ENCODE measurements around the gene ANKRD17.
A peak's percentile ranks its signal among the peaks of the same experiment; 100 is the strongest.
"Not testable (repeated sequence)": the region's sequence is repeated elsewhere in the genome, so short reads cannot be mapped to it uniquely, and the experiment has no call there.

The ANKRD17 gene

DNA sequence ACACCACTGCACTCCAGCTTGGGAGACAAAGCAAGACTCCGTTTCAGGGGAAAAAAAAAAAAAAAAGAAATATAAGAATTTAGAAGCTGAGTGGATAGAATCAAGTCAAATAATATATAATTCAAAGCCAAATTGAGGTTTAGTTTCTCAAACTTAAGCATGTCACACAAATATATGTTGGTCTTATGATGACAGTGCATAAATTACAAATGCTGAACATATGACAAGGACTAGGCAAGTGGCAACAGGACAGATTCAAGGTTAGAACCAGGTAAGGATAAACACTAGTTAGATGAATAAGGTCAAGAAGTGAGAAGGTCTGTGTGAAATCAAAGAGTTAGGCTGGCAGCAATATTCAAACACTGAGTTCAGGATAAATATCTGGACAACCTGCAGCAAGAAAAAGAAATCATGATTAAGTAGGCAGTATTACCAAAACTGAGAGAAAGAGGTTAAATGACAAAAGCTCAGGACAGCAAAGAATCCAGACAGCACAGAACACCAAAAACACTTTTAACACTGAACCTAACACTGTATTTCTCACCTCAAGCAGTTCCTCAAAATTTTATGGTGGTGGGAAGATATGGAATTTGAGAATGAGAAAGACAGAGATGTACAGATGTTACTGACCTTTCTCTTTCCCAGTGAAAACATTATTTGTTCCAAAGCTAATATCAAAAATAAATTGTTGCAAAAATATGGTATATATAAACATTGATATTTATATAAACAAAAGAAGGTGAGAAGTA is 45.4 kb downstream of the ANKRD17 start:
- H3K4me3 ChIP-seq (ENCODE audit: low read depth, low read length), result no peak overlapping the region
- DNase-seq (ENCODE audit: low read depth), result no peak

DNA sequence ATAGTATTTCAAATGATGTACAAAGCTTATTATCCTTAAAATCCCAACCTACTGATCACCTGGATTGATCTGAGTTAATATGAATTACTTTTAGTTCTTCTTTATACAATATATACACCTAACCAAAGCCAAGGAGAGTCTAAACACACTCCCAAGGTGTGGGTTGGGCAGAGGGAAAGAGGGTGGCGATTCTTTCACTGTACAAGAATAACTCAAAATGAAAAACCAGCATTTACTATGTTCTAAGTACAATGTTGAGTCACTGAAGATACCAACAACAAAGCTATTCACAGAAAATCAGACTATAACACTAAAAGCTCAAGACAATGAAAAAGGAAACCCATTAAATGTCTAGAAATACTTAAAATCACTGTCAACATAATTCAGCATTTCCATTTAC is 46.6 kb downstream of the ANKRD17 start:
- no peak for DNase-seq (ENCODE audit: low read depth)
- no peak overlapping the region for H3K4me3 ChIP-seq (ENCODE audit: low read depth, low read length)

DNA sequence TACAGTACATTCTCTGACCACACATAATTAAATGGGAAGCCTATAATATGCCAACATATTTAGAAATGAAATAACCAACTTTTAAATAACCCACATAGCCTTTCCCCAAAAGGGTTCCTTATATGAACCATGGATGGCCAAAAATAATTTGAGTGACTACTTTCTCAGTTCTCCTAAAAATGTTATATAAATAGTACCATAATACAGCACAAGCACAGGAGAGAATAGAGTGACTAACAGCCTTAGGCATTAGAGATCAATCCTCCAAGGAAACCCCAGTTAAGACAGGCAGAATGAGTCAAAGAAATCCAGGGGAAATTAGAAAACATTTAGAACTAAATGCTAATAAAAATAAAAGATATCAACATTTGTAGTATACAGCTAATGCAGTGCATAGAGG is 50.2 kb downstream of the ANKRD17 start:
- no peak for DNase-seq (ENCODE audit: low read depth)
- no peak overlapping the region for H3K4me3 ChIP-seq (ENCODE audit: low read depth, low read length)

DNA sequence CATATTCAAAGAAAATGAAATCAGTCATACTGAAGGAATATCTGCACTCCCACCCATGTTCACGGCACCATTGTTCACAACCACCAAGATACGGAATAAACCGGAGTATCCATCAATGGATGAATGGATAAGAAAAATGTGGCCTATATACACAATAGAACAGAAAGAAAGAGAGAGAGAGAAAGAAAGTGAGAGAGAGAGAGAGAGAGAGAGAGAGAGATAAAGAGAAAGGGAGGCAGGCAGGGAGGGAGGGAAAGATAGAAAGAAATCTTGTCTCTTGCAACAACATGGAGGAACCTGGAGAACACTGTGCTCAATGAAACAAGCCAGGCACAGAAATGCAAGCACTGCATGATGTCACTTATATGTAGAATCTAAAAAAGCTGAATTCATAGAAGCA is 52.4 kb downstream of the ANKRD17 start:
- no peak overlapping the region for H3K4me3 ChIP-seq (ENCODE audit: low read depth, low read length)
- DNase-seq (ENCODE audit: low read depth), result no peak

DNA sequence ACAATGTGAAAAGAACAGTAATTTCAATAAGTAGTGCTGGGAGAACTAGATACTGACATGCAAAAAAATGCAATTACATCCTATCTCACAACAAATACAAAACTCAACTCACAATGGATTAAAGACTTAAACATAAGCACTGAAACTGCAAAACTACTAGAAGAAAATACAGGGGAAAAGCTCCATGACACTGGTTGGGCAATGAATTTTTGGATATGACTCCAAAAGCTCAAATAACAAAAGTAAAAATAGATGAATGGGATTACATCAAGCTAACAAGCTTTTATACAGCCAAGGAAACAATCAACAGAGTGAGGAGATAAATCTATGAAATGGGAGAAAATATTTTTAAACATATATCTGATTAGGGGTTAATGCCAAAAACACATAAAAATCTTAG is 53.1 kb downstream of the ANKRD17 start:
- H3K4me3 ChIP-seq (ENCODE audit: low read depth, low read length), result no peak overlapping the region
- DNase-seq (ENCODE audit: low read depth), result no peak

DNA sequence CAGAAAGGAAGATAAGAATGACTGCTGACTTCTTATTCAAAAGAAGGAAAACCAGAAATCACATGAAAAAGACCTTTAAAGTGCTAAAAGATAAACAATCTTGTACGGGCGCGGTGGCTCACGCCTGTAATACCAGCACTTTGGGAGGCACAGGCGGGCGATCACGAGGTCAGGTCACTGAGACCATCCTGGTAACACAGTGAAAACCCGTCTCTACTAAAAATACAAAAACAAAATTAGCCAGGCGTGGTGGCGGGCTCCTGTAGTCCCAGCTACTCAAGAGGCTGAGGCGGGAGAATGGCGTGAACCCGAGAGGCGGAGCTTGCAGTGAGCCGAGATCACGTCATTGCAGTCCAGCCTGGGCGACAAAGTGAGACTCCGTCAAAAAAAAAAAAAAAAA is 54.6 kb downstream of the ANKRD17 start:
- DNase-seq (ENCODE audit: low read depth); H3K4me3 ChIP-seq (ENCODE audit: low read depth, low read length): not testable (repeated sequence)

DNA sequence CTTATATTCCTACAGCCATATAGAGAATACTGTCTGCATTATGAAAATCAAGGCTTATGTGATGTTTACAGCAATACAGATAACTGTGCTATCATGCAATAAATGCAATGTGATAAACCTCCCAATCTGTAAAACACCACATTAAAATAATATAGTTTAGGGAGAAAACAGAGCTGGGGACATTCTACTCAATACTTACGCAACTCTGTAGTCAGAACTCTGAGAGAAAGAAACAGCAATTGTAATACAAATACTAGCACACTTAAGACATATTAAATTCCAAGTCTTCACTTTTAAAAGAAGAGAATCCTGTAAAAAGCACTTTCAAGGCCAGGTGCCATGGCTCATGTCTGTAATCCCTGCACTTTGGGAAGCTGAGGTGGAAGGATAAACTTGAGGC is 61.4 kb downstream of the ANKRD17 start:
- DNase-seq (ENCODE audit: low read depth), result peak; percentile 2
- no peak overlapping the region for H3K4me3 ChIP-seq (ENCODE audit: low read depth, low read length)

DNA sequence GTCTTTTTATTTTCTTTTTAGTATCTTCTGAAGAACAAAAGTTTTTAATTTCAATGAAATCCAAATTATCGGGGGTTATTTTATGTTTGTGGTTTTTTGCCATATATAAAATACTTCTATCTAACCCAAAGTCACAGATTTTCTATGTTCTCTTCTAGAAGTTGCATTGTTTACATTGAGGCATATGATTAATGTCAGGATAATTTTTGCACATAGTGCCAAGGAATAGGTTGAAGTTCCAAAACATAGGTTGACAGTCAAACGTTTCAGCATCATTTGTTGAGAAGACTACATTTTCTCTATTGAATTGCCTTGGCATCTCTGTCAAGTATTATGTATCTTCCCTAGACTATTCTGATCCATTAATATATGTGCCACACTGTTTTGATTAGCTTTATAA is 64.5 kb downstream of the ANKRD17 start:
- no peak for DNase-seq (ENCODE audit: low read depth)
- H3K4me3 ChIP-seq (ENCODE audit: low read depth, low read length), result no peak overlapping the region

DNA sequence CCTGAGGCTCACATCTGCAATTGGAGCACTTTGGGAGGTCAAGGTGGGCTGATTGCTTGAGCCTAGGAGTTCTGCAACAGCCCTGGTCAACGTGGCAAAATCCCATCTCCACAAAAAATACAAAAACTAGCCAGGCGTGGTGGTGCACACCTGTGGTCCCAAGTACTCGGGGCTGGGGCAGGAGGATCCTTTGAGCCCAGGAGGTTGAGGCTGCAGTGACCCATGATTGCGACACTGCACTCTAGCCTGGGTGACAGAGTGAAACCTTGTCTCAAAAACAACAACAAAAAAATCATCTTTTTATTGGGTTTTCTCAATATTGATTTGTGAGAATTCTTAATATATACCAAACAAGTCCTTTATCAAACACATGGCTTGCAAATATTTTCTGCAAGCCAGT is 64.9 kb downstream of the ANKRD17 start:
- no peak overlapping the region for H3K4me3 ChIP-seq (ENCODE audit: low read depth, low read length)
- DNase-seq (ENCODE audit: low read depth), result no peak

DNA sequence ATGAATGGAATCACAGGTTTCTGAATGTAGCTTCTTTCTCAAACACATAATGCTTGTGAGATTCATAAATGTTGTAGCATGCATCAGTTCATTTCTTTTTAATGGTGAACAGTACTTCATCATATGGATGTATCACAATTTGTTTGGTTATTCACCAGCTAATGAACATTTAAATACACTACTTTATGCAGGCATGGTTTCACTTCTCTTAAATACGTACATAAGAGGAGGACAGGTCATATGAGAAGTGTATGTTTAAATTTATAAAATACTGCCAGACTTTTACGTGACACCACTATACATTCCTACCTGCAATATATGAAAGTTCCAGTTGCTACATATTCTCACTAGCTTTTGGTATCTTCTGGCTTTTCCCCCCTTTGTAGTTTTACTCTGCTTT is 65.4 kb downstream of the ANKRD17 start:
- H3K4me3 ChIP-seq (ENCODE audit: low read depth, low read length), result no peak overlapping the region
- no peak for DNase-seq (ENCODE audit: low read depth)

DNA sequence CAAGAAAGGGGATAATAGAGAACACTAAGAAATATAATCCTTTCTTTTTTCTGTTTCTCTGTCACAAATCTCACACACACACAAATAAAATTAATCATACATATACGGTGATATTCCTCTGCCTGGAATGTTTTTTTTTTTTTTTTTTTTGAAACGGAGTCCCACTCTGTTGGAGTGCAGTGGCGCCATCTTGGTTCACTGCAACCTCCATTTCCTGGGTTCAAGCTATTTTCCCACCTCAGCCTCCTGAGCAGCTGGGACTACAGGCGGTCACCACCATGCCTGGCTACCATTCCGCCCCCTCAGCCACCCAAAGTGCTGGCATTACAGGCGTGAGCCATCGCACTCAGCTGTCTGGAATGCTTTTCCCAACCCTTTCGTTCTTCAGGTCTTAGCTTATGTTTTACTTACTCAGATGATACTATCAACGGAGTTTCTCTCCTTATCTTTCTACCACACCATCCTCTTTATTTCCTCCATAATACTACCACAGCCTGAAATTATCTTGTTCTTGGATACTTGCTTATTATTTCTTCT is 69.3 kb downstream of the ANKRD17 start:
- no peak for DNase-seq (ENCODE audit: low read depth)

DNA sequence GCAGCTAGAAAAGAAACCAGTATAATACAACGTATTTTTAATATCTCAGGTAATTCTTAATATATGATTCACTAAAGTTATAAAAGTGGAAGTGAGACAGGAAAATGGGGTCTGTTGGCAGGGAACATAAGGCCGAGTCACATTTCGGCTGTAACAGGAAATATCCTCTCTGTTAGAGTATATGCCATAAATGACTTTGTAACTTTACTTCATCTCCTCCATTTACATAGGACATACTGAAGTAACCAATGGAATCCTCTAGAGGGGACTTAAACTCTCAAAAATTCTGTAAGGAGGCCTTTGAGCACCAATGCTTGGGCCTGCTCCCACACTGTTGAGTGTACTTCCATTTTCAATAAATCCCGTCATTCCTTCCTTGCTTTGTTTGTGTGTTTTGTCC is 71.3 kb downstream of the ANKRD17 start:
- DNase-seq (ENCODE audit: low read depth), result peak; percentile 2

More for the DNA sequence above, 69.3 kb downstream of the ANKRD17 start:
- H3K4me3 ChIP-seq (ENCODE audit: low read depth, low read length), result no peak overlapping the region

DNA sequence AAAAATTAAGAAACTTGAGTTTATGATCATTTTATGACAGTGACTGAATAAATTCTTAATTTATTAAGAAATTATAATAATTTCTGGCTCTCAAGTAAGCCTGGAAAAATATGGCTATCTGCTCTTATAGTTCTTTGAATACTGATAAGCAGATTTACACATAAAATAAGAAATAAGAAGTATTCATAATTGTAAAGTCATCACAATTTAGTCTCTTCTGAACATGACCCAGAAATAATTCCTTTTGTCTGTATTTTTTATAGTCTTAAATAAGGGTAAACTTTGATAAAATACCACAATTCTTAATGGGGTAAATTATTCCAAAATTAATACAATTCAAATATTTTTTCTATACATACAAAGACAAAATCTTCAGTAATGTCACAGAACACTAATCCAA is 72.7 kb downstream of the ANKRD17 start:
- no peak overlapping the region for H3K4me3 ChIP-seq (ENCODE audit: low read depth, low read length)
- DNase-seq (ENCODE audit: low read depth), result no peak

More for the DNA sequence above, 71.3 kb downstream of the ANKRD17 start:
- no peak overlapping the region for H3K4me3 ChIP-seq (ENCODE audit: low read depth, low read length)

DNA sequence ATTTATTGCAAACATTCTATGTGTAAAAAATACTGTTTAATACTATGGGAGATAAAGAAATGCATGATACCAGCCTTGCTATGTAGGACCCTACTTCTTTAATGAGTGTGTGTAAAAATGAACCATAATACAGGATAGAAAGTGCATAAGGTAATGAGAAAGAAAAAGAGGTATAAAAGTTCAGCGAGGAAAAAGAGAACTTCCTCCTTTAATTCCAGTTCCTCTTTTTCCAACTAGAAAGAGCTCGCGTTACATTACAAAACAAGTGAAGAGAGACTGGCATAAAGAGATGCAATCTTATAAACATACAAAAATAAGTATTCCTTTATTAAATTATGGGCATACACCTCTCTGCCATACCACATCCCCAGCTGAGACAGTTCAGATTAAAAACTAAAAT is 77.4 kb downstream of the ANKRD17 start:
- H3K4me3 ChIP-seq (ENCODE audit: low read depth, low read length), result no peak overlapping the region
- no peak for DNase-seq (ENCODE audit: low read depth)

DNA sequence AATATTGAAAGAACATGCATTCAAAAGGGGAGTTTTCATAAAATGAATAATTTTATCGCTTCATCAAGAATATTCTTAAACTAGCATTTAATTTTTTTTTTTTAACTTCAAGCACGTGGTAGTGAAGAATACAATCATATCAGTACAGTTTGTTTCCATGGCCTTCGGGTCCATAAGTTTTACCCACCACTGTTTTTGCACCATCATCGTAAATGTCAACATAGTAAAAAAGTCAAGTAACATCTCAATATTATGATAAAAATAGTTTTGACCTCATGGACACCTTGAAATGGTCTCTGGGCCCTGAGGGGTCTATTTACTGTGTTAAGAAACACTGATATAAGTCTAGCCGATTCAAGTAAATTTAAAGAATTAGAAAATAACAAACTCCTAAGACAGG is 80.2 kb downstream of the ANKRD17 start:
- no peak overlapping the region for H3K4me3 ChIP-seq (ENCODE audit: low read depth, low read length)
- no peak for DNase-seq (ENCODE audit: low read depth)

DNA sequence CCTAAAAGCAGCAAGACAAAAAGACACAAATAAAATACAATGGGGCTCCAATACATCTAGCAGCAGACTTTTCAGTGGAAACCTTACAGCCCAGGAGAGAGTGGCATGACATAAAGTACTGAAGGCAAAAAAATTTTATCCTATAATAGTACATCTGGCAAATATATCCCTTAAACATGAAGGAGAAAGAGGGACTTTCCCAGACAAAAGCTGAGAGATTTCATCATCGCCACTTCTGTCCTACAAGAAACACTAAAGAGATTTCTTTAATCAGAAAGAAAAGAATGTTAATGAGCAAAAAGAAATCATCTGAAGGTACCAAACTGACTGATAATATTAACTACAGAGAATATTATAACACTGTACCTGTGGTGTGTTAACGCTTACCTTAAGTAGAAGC is 86.4 kb downstream of the ANKRD17 start:
- no peak overlapping the region for H3K4me3 ChIP-seq (ENCODE audit: low read depth, low read length)
- no peak for DNase-seq (ENCODE audit: low read depth)

DNA sequence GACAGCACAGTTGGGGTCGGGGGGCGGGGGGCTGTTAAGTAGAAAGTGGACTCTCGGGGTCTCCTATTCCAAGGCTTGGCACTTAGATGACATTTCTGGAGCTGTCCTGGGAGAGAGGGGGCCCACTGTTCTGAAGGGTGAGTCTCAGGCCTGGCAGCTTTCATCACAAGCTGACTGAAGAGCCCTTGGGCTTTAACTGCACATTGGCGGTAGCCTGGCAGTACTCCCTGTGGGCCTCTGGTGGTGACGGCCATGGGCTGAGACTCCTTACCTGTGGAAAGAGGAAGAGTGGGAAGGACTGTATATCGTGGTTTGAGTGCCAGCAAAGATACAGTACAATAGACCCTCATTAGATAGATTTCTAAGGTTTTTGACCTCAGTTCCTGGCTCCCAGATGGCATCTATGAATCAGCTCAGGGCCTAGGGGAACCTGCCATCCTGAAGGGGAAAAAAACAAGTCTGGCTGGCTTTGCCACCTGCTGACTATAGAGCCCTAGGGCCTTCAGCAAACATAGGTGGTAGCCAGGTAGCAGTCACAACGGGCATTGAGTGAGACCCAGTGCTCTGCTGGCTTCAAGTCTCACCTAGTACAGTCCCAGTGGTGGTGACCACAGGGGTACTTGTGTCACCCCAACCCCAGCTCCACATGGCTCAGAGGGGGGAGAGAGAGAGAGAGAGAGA is 87.9 kb downstream of the ANKRD17 start:
- no peak for DNase-seq (ENCODE audit: low read depth)
- no peak overlapping the region for H3K4me3 ChIP-seq (ENCODE audit: low read depth, low read length)

DNA sequence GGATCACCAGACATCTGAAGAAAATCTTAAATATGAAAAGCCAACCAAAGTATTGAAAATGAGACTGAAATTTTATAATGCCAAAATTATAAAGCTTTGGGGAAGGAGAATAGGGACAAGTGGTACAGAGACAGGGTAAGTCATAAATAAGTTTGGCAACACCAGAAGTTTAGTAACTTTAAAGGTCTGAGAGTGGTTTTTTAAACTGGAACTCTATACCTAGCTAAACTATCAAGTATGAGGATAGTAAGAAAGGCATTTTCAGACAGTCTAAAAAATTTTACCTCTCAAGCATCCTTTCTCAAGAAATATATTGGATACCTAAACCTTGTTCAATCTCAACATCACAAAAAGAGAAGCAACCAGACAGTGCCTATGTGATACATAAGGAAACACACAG is 92.4 kb downstream of the ANKRD17 start:
- no peak overlapping the region for H3K4me3 ChIP-seq (ENCODE audit: low read depth, low read length)
- DNase-seq (ENCODE audit: low read depth), result no peak

DNA sequence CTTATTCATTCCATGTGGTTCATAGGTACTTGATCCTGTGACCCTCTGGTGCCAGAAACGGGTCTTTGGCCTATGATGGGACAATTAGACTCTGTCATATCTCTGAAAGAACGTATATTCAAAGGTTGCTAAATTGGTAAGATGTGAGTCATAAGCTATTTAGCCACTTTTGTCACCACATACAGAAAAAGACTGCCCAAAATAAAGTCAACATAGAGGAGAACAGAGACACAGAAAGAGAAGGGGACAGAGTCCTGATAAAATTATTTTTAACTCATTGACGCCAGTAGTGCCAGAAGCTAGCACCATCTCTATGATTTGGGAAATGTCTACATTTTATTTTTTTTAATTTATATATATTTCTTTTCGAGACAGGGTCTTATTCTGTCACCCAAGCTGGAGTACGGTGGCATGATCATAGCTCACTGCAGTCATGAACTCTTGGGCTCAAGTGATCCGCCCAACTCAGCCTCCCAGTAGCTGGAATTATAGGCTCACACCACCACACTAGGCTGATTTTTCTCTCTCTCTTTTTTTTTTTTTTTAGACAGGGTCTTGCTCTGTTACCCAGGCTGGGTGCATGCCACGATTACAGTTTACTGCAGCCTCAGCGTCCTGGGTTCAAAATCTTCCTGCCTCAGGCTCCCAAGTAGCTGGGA is 96.9 kb downstream of the ANKRD17 start:
- DNase-seq (ENCODE audit: low read depth), result no peak
- H3K4me3 ChIP-seq (ENCODE audit: low read depth, low read length), result no peak overlapping the region

DNA sequence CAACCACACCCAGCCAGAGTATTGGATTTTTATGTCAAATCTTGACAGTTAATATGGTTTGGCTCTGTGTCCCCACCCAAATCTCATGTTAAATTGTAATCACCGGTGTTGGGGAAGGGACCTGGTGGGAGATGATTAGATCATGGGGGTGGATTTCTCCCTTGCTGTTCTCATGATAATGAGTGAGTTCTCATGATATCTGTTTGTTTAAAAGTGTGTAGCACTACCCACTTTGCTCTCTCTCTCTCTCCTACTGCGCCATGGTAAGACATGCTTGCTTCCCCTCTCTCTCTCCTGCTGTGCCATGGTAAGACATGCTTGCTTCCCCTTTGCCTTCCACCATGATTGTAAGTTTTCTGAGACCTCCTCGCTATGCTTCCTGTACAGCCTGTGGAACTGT is 102.2 kb downstream of the ANKRD17 start:
- no peak for DNase-seq (ENCODE audit: low read depth)
- H3K4me3 ChIP-seq (ENCODE audit: low read depth, low read length), result no peak overlapping the region

All from skeletal muscle cell (primary cell).